Omental fat pad (tissue), 4 donors: ENCODE data around the gene CLDN22. TPM values are rescaled to one million over a fixed set of nuclear protein-coding genes. Genes with fewer than 3 reads are reported as not detected.

Experiments
- ATAC-seq: fragments of 150-250 bp; one replicate; pipeline ENCODE4 v1.9.1; 2016; ENCODE audit warnings: mild to moderate bottlenecking, moderate library complexity; ENCODE audit not compliant: low FRiP score
- DNase-seq: peaks from one replicate; pipeline ENCODE4 v3.0.0-alpha.2; 2019; ENCODE audit warnings: low spot score
- CTCF ChIP-seq, 3 donors: fragments of 450-650 bp; IDR thresholded peaks; one replicate each; pipeline ENCODE4 v1.5.1; 2016 to 2017; ENCODE audit warnings: antibody characterized with exemption in 3 of 3, mild to moderate bottlenecking in 3 of 3, moderate library complexity in 2 of 3
- total RNA-seq, 4 donors: library from RNA; depleted of rRNA; stranded (reverse); fragments of >200 nt; gene quantifications; one replicate each; pipeline ENCODE4 v1.1.0, GENCODE V29; 2016

CLDN22 gene
- total RNA-seq, 4 donors from 2014 or later, result not detected

GRCh38 chr4:183347566-183347965 lies 27.5 kb upstream of the CLDN22 start:
- no peak for ATAC-seq
- TF ChIP-seq CTCF (IDR thresholded peaks at IDR 0.05), result no peak
- DNase-seq, result no peak

GRCh38 chr4:183347146-183347545 lies 27.1 kb upstream of the CLDN22 start:
- no peak for DNase-seq
- no peak for ATAC-seq

GRCh38 chr4:183345261-183345660 lies 25.2 kb upstream of the CLDN22 start:
- no peak for TF ChIP-seq CTCF (IDR thresholded peaks at IDR 0.05)
- ATAC-seq, result no peak
- no peak for DNase-seq

More at GRCh38 chr4:183347146-183347545, 27.1 kb upstream of the CLDN22 start:
- no peak for TF ChIP-seq CTCF (IDR thresholded peaks at IDR 0.05)

GRCh38 chr4:183344523-183345255 lies 24.6 kb upstream of the CLDN22 start:
- TF ChIP-seq CTCF (IDR thresholded peaks at IDR 0.05), result no peak
- ATAC-seq (no peak), DNase-seq (no peak)

- ATAC-seq, result no peak
- no peak for DNase-seq
- no peak for TF ChIP-seq CTCF (IDR thresholded peaks at IDR 0.05)
Measured at GRCh38 chr4:183343730-183344129, 23.7 kb upstream of the CLDN22 start.

GRCh38 chr4:183342541-183343533 lies 22.8 kb upstream of the CLDN22 start:
- no peak for DNase-seq

More at GRCh38 chr4:183342541-183343533, 22.8 kb upstream of the CLDN22 start:
- no peak for TF ChIP-seq CTCF (IDR thresholded peaks at IDR 0.05)
- ATAC-seq, result peak; percentile 29
